DMS114 treated with DMSO at 0.1 percent for 48 hours (cell line): ENCODE data around the gene PLEKHH1.

ENCODE experiments used
- DNase-seq: peaks from one replicate; lab custom pipeline; 2025; ENCODE audit not compliant: unreplicated experiment; lab: John Stamatoyannopoulos, UW

The PLEKHH1 gene

DNA sequence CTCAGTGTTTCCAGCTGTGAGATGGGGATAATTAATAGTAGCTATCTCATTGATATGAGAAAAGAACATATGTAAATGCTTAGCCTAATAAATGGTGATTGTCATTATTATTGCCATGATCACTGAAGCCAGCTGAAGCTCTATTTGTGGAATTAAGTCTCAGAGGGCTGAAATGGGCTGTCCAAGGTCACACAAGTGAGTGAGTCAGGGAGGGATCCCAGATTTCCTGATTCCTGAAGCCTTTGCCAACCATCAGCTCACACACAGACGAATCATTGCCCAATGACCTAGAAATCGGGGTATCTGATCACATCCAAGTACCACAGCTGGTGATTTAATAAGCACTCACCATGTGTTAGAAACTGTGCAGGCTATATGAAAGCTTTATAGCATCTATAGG lies 23.0 kb upstream of the PLEKHH1 start:
- no peak for DNase-seq

DNA sequence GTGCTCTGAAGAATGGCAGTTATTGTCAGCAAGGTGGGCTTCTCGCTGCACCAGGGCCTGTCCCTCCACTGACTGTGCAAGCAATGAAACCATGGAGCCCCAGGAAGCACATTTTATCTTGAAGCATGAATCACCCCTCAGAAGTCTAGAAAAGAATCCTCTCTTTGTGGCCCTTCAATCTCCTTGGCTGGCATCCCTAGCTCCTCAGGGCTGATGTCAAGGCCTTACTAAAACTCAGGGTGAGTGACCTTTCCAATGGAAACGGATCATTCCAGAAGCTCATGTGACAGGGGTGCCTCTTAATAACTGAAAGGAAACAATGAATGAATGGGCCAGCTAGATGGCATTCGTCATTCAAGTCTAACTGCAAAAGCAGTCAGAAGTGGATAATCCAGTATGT lies 22.3 kb upstream of the PLEKHH1 start:
- DNase-seq, result no peak

DNA sequence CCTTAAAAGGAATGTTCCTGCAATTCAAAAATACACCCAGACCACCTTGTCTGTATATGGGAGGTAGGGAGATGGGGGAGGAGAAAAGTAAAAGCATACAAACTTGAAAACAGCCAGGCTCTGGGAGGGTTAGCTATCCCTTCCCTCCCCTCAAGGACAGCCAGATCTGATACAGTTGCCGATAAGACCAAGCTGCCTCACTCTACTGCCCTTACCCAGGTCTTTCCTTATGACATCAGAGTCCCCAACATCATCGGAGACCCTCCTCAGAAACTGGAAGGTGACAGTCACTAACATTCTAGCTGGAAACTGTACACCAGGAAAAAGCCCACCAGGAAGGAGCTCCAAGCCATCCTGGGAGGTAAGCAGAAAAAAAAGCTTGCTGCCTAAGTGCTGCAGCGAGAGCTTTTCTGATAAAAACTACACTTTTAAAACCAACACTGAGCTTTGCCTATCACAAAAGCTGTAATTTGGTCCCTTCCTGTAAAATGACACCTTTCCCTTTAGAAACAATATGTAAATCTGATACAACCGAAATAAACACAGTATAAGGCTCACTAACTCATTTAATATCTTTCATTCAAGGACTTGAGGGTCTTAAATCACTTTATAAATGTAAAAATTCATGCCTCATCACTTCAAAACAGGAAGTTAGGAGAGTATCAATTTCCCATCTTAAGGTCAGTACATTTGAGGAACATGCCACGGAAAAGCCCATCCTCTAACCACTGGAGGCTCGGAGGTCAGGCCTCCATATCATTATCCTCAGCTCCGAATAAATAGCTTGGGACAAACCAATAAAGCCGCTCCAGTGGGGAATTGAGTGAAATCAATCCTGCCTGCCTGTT lies 20.4 kb upstream of the PLEKHH1 start:
- DNase-seq, result no peak

DNA sequence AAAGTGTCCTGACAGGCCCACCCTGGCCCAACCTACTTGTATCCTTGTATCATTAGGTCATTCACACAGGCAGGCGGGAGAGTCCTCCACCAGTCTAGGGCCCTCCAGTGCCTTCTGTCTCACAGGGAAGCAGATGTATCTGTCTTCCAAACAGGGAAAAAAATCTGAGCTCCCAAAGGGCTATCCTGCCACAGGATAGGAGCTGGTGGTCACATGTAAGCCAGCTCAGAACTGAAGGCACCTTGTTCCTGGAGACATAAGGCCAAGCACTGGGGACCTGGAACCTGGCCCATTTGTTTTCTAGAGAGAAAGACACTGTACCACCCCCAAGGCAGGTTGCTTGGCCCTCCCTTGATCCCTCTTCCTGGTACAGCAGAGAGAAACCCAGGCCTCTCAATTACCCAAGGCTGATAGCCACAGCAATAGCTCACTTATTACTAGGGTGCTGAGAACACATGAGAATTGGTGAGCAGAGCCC lies 19.4 kb upstream of the PLEKHH1 start:
- no peak for DNase-seq

DNA sequence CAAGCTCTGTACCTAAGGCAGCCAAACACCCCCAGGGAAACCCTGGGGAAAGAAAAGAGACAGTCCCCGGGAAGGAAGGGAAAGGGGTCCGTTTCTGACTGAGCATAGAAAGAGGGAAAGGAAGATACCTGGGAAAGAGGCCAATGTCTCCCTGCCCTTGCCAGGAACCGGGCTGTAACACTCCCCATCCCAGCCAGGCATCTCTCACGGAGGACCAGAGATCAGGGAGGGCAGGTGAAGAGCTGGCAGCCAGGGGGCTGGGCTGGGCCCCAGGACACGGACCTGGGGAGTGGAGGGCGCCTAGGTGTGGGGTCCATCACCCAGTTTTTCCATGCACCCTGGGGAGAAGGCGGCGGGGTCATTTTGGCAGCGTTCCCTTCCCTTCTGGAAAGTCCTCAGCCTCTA lies 18.9 kb upstream of the PLEKHH1 start:
- no peak for DNase-seq

DNA sequence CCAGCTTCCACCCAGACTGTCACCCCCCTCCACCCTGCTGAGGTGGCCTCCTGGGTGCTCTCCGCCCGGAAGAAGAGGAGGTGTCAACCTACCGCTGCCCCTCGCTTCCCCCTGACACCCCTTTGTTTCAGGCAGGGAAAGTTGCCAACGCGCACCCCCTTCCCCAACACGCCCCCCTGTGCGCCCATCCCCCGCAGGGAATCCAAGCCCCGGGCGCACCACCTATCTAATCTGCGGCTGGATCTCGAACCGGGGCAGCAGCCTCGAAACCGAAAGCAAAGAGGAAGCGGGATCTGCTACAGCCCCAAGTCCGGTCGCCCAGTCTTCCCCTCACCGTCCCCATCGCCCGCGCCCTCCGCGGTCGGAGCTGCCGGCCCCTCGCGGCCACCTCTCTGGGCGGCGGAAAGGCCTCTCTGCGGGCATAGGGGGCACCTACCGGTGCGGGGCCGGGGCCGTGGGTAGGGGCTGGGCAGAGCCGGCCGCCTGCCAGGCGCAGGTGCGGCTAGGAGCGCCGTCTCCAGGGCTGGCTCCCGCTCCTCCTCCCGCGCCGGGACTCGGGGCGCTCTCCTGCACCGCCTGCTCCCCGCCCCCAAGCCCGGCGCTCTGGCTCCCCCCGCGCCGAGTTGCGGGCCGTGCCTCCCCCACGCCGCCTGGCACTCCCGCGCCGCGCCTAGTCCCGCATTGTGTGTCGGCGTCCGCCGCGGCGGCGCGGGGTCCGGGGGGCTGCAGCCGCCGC lies 18.3 kb upstream of the PLEKHH1 start:
- DNase-seq, result no peak

DNA sequence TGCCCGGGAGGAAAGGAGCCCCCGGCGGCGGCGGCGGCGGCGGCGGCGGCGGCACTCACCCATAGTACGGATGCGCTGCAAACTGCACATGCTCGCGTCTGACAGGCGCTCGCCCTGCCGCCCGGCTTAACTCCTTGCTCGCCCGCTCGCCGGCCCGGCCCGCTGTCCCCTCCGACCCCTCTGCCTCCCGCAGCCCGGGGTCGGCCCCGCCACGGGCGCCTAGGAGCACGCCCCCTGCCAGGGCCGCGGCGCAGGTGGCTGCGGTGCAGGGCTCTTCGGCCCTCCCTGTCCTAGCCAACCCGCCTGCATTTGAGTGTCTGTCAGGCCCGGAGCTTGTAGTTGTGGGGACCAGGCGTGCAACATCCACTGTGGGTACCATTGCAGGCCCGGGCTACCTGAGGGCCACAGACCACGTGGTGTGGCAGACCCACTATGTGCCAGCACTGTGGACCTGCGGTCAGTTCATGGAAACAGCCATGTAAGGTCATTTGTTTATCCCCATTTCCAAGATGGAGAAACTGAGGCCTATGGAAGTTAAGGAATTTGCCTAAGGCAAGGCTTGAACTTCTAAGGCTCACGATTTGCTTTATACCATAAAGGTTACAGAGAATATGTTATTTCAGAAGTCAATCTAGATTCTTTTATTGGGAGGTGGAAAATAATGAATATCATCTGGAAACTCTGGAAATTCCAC lies 17.6 kb upstream of the PLEKHH1 start:
- DNase-seq, result no peak

DNA sequence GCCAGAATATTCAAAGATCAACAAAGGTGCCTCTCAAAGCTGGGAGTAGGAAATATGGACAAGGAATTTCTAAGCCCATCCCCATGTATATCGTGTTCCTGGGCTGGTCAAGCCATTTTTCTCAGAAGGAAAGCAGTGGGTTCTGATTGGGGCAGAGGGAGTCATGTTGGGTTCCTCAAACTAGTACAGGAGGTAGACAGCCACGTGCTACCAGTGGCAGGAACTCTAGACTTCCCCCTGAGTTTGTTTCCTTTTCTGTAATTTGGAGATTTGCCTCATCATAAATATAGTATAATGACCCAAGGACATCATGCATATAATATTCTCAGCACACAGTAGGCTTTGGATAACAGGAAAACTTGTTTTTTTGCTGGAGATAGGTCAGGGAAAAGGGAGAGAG lies 16.4 kb upstream of the PLEKHH1 start:
- DNase-seq, result no peak

DNA sequence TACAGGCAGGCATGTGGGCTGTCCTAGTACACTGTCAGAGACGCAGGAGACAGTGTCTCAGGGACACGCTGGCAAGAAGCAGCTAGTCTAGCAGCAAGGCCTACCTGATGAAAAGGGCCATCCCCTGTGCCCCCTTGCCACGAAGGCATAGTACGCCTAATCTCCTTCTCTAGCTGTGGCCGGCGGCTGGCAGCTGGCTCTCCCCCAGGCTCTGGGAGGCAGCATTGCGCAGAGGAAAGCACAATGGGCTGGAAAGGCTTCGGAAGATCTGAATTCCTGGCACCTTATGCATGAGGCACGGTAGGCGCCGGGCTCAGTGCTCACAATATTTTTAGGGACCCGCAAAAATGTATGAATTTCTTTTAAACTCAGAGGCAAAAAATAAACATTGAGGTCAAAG lies 16.0 kb upstream of the PLEKHH1 start:
- no peak for DNase-seq

DNA sequence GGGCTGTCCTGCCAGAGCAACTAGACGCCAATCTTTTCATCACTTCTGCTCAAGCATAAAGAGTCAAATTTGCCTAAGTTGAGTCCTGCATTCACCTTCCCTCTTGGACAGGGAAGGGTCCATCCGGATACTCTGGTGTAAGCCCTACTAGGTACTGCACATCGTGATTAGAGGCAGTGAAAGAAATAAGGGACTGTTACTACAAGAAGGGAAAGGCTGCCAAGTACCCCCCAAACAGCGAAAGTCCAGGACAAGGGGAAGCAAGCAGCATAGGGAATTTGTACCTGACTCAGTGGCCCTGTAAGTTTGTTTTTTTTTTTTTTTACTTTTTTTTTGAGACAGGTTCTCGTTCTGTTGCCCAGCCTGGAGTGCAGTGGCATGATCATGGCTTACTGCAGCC lies 13.7 kb upstream of the PLEKHH1 start:
- no peak for DNase-seq

DNA sequence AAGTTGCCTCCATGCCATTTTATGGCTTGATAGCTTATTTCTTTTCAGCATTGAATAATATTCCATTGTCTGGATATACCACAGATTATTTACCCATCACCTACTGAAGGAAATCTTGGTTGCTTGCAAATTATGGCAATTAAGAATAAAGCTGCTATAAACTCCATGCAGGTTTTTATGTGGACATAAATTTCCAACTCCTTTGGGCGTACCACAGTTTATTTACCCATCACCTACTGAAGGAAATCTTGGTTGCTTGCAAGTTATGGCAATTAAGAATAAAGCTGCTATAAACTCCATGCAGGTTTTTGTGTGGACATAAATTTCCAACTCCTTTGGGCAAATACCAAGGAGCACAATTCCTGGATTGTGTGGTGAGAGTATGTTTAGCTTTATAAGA lies 12.6 kb upstream of the PLEKHH1 start:
- DNase-seq, result no peak

DNA sequence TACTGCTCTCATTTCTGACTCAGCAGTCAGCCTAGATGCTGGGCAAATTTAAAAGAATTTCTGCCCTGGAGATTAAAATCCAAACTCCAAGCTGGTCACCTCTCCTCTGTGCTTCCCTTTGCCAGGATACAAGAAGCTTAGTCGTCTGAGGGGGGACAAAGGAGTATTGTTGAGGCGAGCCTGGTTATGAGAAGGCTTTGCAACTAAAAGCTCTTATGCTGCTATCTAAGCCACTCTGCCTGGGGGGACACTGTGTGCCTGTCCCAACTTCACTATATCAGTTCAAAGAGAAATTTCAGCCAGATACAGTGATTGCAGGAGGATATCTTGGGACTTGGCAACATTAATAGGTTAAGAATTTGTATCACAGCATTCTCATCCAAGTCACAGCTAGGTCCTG lies 10.8 kb upstream of the PLEKHH1 start:
- DNase-seq, result no peak

DNA sequence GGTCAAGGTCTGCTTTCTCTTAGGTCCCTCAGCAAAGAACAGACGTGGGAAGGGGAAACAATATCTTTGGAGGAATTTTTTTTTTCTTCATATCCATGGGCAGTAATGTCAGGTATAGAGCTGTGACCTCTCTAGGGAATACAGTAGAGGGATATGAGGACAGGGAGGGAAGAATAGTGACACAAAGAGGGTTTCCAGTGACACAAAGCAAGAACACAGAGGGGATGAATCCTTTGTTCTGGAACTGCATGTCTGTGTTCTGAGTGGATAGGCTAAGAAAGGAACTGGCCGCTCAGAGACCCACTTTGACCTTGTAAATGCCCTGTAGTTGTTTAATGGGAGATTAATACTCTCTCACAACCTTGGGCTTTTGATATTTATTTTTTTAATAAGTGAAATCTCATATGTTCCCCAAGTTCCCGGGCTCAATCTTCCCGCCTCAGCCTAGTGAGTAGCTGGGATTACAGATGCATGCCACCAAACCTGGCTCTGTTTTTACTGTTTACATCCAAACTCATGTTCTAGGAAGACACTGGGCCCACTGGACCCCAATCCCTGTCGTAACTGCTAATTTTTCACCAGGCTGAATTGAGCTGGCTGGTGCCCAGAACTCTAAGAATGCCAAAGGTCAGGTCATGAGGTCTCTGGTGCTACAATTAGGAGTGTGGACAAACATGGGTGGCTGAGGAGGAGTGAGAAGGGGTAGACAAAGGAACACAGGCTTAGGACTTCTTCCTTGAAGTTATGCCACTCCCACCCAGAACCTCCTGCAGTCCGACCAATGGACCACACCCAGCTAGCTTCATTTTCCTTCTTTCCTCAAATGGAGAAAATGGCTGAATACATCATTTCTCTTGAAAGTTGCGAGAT lies 9.1 kb upstream of the PLEKHH1 start:
- DNase-seq, result no peak

DNA sequence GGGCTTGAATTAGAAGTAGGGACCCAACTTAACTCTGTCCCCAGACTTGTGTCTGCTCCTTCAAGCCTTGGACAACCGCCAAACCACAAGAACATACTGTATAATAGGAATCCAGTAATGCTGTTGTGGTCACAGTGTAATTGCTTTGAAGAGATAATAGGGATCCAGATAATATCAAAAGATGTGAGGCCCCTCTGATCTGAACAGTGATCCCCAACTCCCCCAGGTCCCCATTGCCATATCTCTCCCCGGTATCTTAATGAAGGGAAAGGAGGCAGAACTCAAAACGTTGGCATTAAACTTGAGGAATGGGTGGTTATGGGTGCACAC lies 8.5 kb upstream of the PLEKHH1 start:
- DNase-seq, result no peak

DNA sequence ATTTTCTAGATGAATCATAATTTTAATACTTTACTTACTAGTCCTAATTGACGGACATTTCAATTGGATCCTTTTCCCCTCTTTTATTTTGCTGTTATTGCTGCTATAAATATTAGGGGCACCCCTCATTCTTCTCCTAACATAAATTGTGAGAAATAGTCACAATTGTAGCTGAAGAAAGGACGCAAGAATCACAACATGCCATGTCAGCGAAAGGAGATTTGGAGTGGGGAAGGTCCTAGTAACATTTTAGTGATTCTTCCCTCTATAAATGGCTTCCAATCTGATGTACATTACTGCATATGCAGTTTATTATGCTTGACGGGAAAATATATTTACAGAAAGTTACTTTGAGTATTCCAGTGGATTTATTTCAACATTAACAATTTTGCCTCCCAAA lies 7.7 kb upstream of the PLEKHH1 start:
- DNase-seq, result no peak

DNA sequence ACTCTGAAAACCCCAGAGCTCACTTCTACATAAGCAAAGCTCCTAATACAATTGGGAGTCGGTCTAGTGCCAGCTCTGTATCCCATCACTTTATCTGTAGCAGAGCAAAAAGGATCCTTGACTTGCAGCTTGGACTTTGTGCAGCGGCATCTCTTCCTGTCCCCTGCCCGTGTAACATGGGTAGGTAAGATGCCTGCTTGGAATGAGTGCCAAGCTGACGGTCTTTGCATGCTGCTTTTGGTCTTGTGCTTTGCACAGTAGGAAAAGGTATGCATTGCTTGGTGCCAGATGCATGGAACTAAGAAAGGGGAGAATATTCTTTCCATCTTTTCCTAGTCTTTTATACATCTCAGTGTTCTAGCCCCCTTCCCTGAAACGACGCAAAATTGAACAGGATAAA lies 6.9 kb upstream of the PLEKHH1 start:
- no peak for DNase-seq

DNA sequence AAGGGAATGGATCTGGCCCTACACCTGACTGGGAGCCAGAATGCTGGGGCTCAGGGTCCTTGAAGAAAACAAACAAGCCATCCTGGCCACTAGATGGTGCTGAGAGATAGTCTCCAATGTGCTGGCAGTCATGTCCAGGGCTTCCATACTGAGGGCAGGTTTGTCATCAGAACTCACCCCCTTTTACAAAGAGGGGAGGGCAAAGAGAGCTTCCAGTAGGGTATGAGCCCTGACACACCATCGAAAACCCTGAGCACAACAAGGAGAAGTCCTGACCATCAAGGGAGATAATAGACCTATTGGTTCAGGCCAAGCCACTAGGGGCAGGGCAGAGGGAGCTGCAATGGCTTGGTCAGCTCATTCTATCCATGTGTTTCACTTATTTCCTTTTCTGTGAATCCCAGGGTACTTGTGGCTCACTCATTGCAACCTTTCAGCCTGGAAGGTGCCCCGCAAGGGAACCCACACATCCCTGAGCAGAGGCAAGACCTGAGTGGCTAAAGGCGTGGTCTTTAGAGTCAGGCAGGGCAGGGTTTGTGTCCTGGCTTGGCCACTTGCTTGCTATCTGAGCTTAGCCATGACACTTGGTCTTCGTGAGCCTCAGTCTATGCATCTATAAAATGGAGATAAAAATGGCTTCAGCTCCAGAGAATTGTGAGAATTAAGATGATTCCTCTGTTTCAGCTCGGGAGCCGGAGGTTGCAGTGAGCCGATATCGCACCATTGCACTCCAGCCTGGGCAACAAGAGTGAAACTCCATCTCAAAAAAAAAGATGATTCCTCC lies 6.2 kb upstream of the PLEKHH1 start:
- peak; percentile 29 for DNase-seq

DNA sequence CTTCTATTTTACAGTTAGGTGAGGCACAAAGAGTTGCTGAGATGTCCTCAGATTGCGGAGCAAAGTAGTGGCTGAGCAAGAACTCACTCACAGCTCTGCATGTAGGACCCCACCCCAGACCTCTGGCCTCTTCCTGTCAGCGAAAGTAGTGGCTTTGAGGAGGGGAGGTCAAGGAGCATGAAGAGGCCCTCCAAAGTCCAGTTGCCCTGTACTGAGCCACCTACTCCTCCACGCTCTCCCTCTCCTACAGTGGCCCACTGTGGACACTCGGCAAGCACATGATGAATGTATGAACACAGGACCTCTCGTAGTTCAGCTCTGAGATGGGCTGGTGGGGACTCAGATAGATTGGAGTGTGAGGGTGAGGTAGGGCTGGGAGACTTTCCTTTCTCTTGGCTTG lies 5.3 kb upstream of the PLEKHH1 start:
- no peak for DNase-seq

DNA sequence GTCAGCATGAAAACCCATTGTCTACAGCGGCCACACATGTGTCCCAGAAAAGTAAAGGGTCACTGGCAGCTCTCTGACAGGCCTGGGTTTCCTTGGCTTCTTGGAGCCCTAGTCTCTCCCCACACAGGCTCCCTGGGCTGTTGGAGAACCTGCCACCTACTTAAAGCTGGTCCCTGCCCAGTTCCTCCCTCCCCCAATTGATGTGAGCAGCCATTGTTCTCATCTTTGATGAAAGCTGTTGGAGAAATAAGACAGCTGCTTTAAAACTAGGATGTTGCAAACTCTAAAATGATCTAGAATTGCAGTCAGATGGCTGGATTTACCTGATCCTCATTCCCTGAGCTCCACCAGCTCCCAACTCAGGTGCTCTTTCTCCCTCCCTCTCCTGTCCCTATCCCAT lies 4.8 kb upstream of the PLEKHH1 start:
- no peak for DNase-seq
